ENCODE results near the gene HYAL2. TPM values are rescaled to one million over a fixed set of nuclear protein-coding genes. Genes with fewer than 3 reads are reported as not detected.

The HYAL2 gene
- total RNA-seq, 6 experiments from 2014 or later, result 13.0 to 41.6 (median 21.2) TPM

DNA sequence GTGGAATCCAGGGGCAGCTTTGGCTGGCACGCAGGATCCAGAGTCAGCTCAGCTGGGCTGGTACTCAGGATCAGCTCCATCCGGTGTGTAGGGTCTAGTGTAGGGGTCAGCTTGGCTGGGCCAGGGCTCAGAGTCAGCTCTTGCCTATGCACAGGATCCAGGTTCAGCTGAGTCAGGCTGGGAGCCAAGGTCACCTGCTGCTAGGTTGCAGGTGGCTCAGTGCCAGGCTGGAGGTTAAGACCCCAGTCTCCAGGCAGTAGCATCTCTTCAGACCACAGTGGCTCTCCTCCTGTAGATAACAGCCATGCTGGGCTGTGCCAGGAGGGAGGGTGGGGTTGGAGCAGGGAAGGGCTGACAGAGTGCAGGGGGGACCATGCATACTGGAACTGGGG is 25.2 kb downstream of the HYAL2 start:
- ATAC-seq, result no peak

DNA sequence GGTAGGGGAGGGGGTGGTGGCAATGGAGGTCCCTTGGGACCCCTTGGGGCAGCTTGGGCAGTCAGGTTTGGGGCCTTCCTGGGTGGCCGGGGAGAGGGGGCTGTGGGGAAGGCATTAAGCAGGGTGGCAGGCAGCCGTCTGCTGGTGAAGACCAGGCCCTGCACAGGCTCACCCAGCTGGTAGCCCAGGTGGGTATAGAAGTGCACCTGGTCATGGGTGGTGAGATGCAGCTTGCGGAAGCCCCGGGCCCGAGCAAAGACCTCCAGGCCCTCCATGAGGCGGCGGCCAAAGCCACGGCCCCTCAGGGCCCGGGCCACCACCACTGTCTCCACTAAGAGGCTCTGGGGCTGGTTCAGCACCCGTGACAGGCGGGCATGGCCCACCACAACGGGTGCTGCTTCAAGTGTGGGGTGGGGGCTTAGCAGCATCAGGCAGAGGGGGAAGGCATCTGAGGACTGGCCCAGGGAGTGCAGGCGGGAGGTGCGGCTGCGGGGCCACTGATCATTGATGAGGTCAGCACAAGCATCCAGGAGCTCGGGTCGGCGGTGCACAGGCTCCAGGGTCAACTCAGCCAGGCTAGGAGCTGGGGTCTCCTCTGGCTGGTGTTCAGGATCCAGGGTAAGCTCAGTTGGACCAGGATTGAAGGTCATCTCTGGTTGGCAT is 25.7 kb downstream of the HYAL2 start:
- DNase-seq (no peak), ATAC-seq (no peak)
- intact Hi-C loops (cut with DNase I), result no loop called here
- H3K27ac ChIP-seq, result no peak overlapping the region
- H3K9me3 ChIP-seq, result no peaks in the 10 kb centered on the region
- TF ChIP-seq, protein P1, sequence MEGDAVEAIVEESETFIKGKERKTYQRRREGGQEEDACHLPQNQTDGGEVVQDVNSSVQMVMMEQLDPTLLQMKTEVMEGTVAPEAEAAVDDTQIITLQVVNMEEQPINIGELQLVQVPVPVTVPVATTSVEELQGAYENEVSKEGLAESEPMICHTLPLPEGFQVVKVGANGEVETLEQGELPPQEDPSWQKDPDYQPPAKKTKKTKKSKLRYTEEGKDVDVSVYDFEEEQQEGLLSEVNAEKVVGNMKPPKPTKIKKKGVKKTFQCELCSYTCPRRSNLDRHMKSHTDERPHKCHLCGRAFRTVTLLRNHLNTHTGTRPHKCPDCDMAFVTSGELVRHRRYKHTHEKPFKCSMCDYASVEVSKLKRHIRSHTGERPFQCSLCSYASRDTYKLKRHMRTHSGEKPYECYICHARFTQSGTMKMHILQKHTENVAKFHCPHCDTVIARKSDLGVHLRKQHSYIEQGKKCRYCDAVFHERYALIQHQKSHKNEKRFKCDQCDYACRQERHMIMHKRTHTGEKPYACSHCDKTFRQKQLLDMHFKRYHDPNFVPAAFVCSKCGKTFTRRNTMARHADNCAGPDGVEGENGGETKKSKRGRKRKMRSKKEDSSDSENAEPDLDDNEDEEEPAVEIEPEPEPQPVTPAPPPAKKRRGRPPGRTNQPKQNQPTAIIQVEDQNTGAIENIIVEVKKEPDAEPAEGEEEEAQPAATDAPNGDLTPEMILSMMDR (IDR thresholded peaks at IDR 0.05), result no peak
- no peak for TF ChIP-seq POLR2A (IDR thresholded peaks at IDR 0.05)
- H3K4me1 ChIP-seq, result peaks cover 0 to 35% (median 12%) of the 10 kb centered on the region in 4 donors
- WGBS (ENCODE audit: insufficient coverage, low coverage, low lambda C conversion rate, missing lambda C conversion rate), result 92% methylated on average over 4 of the region's 18 CpGs
- no peak overlapping the region for H3K4me3 ChIP-seq
- no peaks in the 10 kb centered on the region for H3K27me3 ChIP-seq
- no peaks in the 10 kb centered on the region for H3K36me3 ChIP-seq

More for the DNA sequence above, 25.2 kb downstream of the HYAL2 start:
- DNase-seq, result peak in 1 of 3 donors; percentile 52
- no CpG with 5 or more reads among the region's 2 CpGs for WGBS (ENCODE audit: insufficient coverage, low coverage, low lambda C conversion rate, missing lambda C conversion rate)
- intact Hi-C loops (cut with DNase I), result no loop called here
- Histone ChIP-seq H3K4me3 (no peak overlapping the region), H3K36me3 (no peaks in the 10 kb centered on the region), H3K27ac (no peak overlapping the region), H3K27me3 (no peaks in the 10 kb centered on the region), H3K9me3 (no peaks in the 10 kb centered on the region), H3K4me1 (peaks cover 0 to 35% (median 12%) of the 10 kb centered on the region in 4 donors)
- no peak for TF ChIP-seq POLR2A (IDR thresholded peaks at IDR 0.05)
- TF ChIP-seq, protein P1 (IDR thresholded peaks at IDR 0.05), result no peak

- Histone ChIP-seq H3K4me1 (peaks cover 0 to 32% (median 13%) of the 10 kb centered on the region in 4 donors), H3K27ac (no peak overlapping the region), H3K27me3 (no peaks in the 10 kb centered on the region), H3K4me3 (no peak overlapping the region), H3K9me3 (no peaks in the 10 kb centered on the region), H3K36me3 (no peaks in the 10 kb centered on the region)
- ATAC-seq (no peak), DNase-seq (no peak)
- TF ChIP-seq, protein P1 (IDR thresholded peaks at IDR 0.05), result no peak
- no peak for TF ChIP-seq POLR2A (IDR thresholded peaks at IDR 0.05)
- WGBS (ENCODE audit: insufficient coverage, low coverage, low lambda C conversion rate, missing lambda C conversion rate), result 50% methylated on average over 1 of the region's 8 CpGs
- intact Hi-C loops (cut with DNase I), result no loop called here
Observed at GRCh38 chr3:50295553-50296431, 26.8 kb downstream of the HYAL2 start.

- H3K9me3 ChIP-seq, result no peaks in the 10 kb centered on the region
- intact Hi-C loops (cut with DNase I), result no loop called here
- H3K4me1 ChIP-seq, result peaks cover 0 to 21% (median 6%) of the 10 kb centered on the region in 4 donors
- H3K4me3 ChIP-seq, result no peak overlapping the region
- WGBS (ENCODE audit: insufficient coverage, low coverage, low lambda C conversion rate, missing lambda C conversion rate), result 84% methylated on average over 8 of the region's 22 CpGs
- no peaks in the 10 kb centered on the region for H3K27me3 ChIP-seq
- DNase-seq (no peak), ATAC-seq (no peak)
- peaks cover 0 to 5% (median 2%) of the 10 kb centered on the region in 4 donors for H3K36me3 ChIP-seq
- TF ChIP-seq, protein P1 (IDR thresholded peaks at IDR 0.05), result no peak
- no peak for TF ChIP-seq POLR2A (IDR thresholded peaks at IDR 0.05)
- no peak overlapping the region for H3K27ac ChIP-seq
Observed at GRCh38 chr3:50294492-50295403, 27.8 kb downstream of the HYAL2 start.

All from right lobe of liver (tissue), 6 donors.